HG02884 (cell line): ENCODE results near the gene MRPL1.
A peak's percentile ranks its signal among the peaks of the same experiment; 100 is the strongest.

Experiments
- ATAC-seq: cut with Tn5 transposase; IDR thresholded peaks from one replicate; pipeline ENCODE4 v1.9.1; 2021; ENCODE audit warnings: mild to moderate bottlenecking, moderate library complexity; ENCODE audit not compliant: unreplicated experiment

MRPL1 gene

DNA sequence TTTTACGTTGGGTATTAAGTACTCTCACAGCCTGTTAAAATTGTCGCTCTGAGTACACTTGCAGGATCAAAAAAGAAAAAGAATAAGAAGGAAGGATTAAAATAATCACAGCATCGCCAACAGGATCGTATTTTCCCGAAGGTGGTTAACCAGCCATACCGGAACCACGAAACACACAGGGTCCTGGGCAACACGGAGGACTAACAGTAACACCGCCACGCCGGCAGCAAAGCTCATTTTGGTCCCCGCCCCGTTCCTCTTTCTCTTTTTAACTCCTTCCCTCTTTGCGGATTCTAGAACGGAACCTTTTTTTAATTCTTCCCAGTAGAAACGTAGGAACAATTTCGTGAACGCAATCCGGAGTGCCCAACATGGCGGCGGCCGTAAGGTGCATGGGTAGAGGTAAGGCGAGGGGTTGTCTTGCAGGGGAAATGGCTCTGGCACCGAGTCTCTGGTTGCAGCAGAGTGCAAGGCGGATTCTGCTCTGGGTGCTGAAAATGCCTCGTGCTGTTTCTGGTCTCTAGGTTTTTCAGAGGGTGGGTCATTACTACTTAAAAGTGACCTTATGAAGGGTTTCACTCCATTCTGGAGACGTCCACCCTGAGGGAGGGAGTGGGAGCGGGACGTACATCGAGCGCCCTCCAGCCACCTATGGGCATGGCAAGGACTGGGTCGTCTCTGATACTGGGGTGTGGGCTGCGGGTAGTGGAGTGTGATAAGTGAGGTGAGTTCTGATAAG lies at the start of gene MRPL1:
MRPL1 (plus strand) TSS at position 353 of the 739 bp plus-strand sequence; CDS start at position 372, 19 bp downstream.
- peak; percentile 82 for ATAC-seq

- ATAC-seq, result no peak
Measured at GRCh38 chr4:77815636-77816035, 47.0 kb upstream of the MRPL1 start.

DNA sequence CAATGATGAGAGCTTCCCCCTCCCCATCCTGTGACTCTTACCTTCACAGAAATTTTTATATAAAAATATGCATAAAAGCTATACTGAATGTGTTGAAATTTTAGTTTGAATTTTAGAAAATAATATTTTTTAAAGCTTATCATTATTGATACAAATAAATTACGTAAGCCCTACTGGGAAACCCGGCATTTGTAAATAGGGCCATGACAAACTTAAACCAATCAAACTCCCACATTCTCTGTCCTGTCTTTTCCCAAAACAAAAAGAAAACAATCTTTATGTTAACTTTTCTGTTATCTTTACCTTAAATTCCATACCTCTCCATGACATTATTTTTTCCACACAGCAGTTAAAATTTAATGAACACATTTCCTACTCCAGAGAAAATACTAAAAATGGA lies 46.1 kb upstream of the MRPL1 start:
- no peak for ATAC-seq

GRCh38 chr4:77817304-77818072 lies 45.1 kb upstream of the MRPL1 start:
- no peak for ATAC-seq

DNA sequence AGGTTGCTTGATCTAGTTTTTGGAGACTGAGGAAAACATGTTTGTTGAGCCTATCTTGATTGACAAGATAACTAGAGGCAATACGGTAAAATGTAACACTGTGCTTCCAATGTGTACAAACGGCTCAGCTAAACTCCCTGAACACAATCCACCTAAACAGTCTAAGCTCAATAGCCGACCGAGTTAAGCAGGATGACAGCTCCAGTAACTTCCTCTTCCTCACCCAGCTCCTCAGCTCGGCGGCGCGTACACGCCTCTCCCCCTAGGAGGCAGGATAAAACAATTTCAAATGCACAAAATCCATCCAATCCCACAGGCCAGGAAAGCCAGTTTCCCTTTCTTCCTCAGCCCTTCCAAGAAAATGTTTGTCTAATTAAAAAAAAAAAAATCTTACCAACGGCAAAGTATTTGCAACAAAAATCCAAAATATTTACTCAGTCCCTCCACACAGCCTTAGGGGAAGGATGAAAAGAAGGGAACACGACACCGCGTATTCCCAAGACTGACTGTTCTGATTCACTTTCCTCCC lies 44.5 kb upstream of the MRPL1 start:
- ATAC-seq, result no peak

GRCh38 chr4:77818602-77819403 lies 43.8 kb upstream of the MRPL1 start, which contains the start of gene CNOT6L:
Gene CNOT6L (minus strand): TSS chr4:77819368. CDS start chr4:77819308, 60 bp downstream.
- ATAC-seq, result no peak

- ATAC-seq, result peak; percentile 12
Measured at GRCh38 chr4:77819404-77819842, 43.2 kb upstream of the MRPL1 start.

DNA sequence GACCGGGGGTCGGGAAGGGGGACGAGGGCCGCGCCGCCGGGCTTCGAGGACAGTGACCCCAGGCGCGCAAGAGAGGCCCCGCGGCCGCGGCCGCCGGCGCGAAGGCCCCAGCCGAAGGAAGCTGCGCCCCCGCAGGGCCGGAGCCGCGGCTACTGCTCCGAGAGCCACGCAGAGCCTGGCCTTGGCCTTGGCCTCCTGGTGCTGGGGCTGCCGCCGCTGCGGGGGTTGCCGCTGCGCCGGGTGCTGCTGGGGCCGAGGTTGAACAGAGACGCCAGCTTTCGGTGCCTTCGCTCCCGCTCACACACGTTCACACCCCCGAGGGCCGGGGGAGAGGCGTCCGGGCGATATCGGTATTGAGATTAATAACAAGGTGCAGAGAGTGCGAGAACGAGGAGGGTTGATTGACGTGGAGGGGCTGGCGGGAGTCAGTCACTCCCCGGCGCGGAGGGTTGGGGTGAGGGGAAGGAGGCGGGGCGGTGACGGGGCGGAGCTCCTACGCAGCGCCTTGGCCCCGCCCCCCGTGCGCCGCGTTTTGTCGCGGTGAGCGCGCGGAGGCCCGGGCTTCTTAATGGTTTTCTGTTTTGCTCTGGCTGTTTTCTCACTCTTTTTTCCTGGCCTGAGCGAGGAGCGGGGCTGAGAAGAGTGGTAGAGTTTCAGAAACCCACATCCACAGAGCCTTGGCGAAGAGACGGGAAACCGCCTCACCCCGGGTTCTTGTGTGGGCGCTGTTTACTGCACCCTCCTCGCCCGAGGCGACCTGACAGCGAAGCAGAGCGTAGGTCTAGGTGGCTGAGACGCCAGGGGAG lies 42.6 kb upstream of the MRPL1 start:
- peak; percentile 75 for ATAC-seq

- ATAC-seq, result no peak
Measured at GRCh38 chr4:77820649-77821561, 41.7 kb upstream of the MRPL1 start.

DNA sequence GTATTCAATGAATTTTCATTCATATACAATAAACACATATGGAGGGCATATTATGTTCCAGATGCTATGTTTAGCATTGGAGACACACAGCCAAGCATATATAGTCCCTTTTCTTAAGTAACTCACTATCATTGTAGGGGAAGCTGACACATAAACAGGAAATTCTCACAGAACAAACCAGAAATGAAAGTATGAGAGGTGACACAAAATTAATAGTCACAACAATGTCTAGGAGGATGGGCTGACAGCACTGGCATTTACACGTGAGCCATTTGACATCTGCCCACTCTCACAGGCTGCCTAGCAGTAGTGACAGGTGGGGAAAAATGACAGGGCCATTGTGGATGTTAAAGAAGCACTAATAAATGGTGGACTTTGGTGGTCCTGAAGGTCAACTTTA lies 40.9 kb upstream of the MRPL1 start:
- no peak for ATAC-seq

GRCh38 chr4:77826275-77826674 lies 36.4 kb upstream of the MRPL1 start:
- no peak for ATAC-seq

GRCh38 chr4:77827343-77827742 lies 35.3 kb upstream of the MRPL1 start:
- peak; percentile 73 for ATAC-seq

DNA sequence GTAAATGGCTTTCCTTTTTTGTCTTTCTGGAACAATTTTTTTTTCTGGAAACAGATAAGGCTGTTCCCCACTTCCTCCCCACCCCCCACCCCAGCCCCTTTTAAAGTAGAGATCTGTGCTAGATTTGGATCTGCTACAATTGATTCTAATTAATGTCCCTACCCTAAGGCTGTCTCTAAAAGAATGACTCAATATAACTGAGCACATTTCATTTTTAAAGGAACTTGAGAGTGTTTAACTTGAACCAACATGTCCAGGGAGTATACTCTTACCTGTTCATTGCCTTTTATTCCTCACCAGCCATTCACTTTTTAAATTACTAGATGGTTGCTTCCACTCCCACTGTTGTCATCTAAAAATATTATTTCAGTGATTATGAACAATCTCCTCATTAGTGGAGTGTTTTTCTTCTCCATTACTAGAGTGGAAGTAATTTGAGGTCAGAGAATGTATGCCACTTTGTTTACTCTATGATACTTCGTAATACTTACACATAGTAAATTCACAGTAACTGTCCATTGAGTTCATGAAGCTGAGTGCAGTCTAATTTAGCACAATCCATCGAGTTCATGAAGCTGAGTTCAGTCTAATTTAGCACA lies 29.4 kb upstream of the MRPL1 start:
- ATAC-seq, result no peak

GRCh38 chr4:77834403-77834802 lies 28.2 kb upstream of the MRPL1 start:
- no peak for ATAC-seq

DNA sequence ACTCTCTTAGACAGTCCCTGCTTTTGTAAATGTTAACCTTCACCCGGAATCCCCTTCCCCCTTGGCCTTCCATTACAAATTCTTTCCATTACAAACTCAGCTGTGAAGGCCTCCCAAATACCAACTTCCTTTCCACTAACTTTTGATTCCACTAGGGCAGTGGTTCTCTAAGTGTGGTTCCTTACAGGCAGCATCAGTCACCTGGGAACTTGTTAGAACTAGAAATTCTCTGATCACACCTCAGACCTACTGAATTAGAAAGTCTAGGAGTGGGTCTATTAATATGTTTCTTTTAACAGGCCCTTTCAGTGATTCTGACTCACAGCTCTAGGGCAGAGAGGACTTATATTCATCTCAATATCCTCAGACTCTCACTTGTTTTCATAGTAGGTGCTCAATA lies 19.0 kb upstream of the MRPL1 start:
- ATAC-seq, result no peak

GRCh38 chr4:77844363-77844762 lies 18.3 kb upstream of the MRPL1 start:
- no peak for ATAC-seq

- no peak for ATAC-seq
Measured at GRCh38 chr4:77845400-77845799, 17.2 kb upstream of the MRPL1 start.

DNA sequence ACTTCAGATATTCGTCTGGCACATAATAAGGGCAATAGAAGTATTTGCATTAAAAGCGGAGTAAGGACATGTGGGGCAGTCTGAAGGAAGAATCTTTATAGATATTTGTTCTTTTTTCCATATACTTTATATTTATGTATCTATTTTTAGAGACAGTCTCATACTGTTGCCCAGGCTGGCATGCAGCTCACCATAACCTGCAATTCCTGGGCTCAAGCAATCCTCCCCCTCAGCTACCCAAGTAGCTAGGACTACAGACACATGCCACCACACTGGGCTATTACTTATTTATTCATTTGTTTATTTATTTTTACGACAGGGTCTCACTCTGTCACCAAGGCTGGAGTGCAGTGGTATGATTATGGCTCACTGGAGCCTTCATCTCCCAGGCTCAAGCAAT lies 16.7 kb upstream of the MRPL1 start:
- no peak for ATAC-seq

- ATAC-seq, result no peak
Measured at GRCh38 chr4:77848508-77848907, 14.1 kb upstream of the MRPL1 start.
